Inferior parietal cortex (tissue), 1 donor: ENCODE measurements around the gene HGF.
"Not testable (repeated sequence)": the region's sequence is repeated elsewhere in the genome, so short reads cannot be mapped to it uniquely, and the experiment has no call there.

Experiments
- DNase-seq: peaks from one replicate; pipeline ENCODE4 v3.0.0-alpha.2; 2016; ENCODE audit errors: extremely low spot score

Gene HGF

GRCh38 chr7:81769891-81770727 lies at the start of gene HGF:
TSS of gene HGF (minus strand) at chr7:81770047. CDS start at chr7:81769971, 76 bp downstream.
- peak; percentile 23 for DNase-seq

GRCh38 chr7:81816312-81816711 lies 46.5 kb upstream of the HGF start:
- no peak for DNase-seq

GRCh38 chr7:81812866-81813476 lies 43.1 kb upstream of the HGF start:
- DNase-seq: not testable (repeated sequence)

- no peak for DNase-seq
Measured at GRCh38 chr7:81811956-81812865, 42.4 kb upstream of the HGF start.

GRCh38 chr7:81810476-81811155 lies 40.8 kb upstream of the HGF start:
- DNase-seq: no peak

- not testable (repeated sequence) for DNase-seq
Measured at GRCh38 chr7:81808310-81808709, 38.5 kb upstream of the HGF start.

GRCh38 chr7:81803267-81803666 lies 33.4 kb upstream of the HGF start:
- no peak for DNase-seq

GRCh38 chr7:81802251-81802650 lies 32.4 kb upstream of the HGF start:
- DNase-seq: no peak

- no peak for DNase-seq
Measured at GRCh38 chr7:81801532-81801931, 31.7 kb upstream of the HGF start.

GRCh38 chr7:81791568-81792518 lies 22.0 kb upstream of the HGF start:
- no peak for DNase-seq

GRCh38 chr7:81790686-81791085 lies 20.8 kb upstream of the HGF start:
- no peak for DNase-seq

- DNase-seq: no peak
Measured at GRCh38 chr7:81790120-81790500, 20.3 kb upstream of the HGF start.

GRCh38 chr7:81789406-81790119 lies 19.7 kb upstream of the HGF start:
- DNase-seq: no peak

GRCh38 chr7:81788246-81788645 lies 18.4 kb upstream of the HGF start:
- DNase-seq: no peak

- no peak for DNase-seq
Measured at GRCh38 chr7:81783818-81784217, 14.0 kb upstream of the HGF start.

GRCh38 chr7:81780914-81781693 lies 11.3 kb upstream of the HGF start:
- DNase-seq: no peak

- no peak for DNase-seq
Measured at GRCh38 chr7:81779706-81780105, 9.9 kb upstream of the HGF start.

GRCh38 chr7:81777697-81778096 lies 7.8 kb upstream of the HGF start:
- no peak for DNase-seq
